Activated CD4-positive, alpha-beta T cell treated with anti-CD3 and anti-CD28 coated beads for 36 hours (primary cell): ENCODE measurements around the gene OSTF1. TPM values are rescaled to one million over a fixed set of nuclear protein-coding genes. Genes with fewer than 3 reads are reported as not detected.

Experiments
- ATAC-seq: fragments of 200-7000 bp; cut with Tn5 transposase; one replicate; pipeline ENCODE4 v1.10.0; 2021; ENCODE audit warnings: mild to moderate bottlenecking, moderate library complexity
- CTCF ChIA-PET: fragments of 350-600 bp; sonication (Branson Sonifier 250); formaldehyde crosslinking; loops from one replicate; lab custom pipeline; 2021; ENCODE audit warnings: antibody characterized with exemption; lab: Charles Lee
- POLR2A ChIA-PET: fragments of 350-600 bp; sonication (Branson Sonifier 250); formaldehyde crosslinking; loops from one replicate; lab custom pipeline; 2021; ENCODE audit warnings: antibody characterized with exemption, inconsistent platforms; lab: Charles Lee
- DNase-seq: peaks from one replicate; pipeline ENCODE4 v3.0.0-alpha.2; 2020
- H3K27ac Mint-ChIP-seq: one replicate; pipeline ENCODE4 v1.8.0; 2021; ENCODE audit warnings: mixed read lengths
- H3K27me3 Mint-ChIP-seq: one replicate; pipeline ENCODE4 v1.8.0; 2021; ENCODE audit warnings: mixed read lengths
- H3K36me3 Mint-ChIP-seq: one replicate; pipeline ENCODE4 v1.8.0; 2021; ENCODE audit warnings: low read depth, mixed read lengths
- H3K4me1 Mint-ChIP-seq: one replicate; pipeline ENCODE4 v1.8.0; 2021; ENCODE audit warnings: mixed read lengths
- H3K4me3 Mint-ChIP-seq: one replicate; pipeline ENCODE4 v1.8.0; 2021; ENCODE audit warnings: mild to moderate bottlenecking, moderate library complexity, mixed read lengths
- H3K9me3 Mint-ChIP-seq: one replicate; pipeline ENCODE4 v1.8.0; 2021; ENCODE audit warnings: low read depth, mixed read lengths
- intact Hi-C, 2 experiments: fragments of 100-400 bp; cut with DNase I in 1 of 2; cut with micrococcal nuclease in 1 of 2; formaldehyde crosslinking; loops; one replicate each; pipeline versions ENCODE4 v1.14.2 to v1.15.1; 2022 to 2024; cut with DNase I, micrococcal nuclease
- total RNA-seq, 2 experiments: library from RNA; stranded (reverse); gene quantifications; one replicate each; pipeline ENCODE4 v1.2.3, GENCODE V29; 2021

The OSTF1 gene
- total RNA-seq, 2 experiments from 2014 or later, result 72.6 to 85.5 TPM

DNA sequence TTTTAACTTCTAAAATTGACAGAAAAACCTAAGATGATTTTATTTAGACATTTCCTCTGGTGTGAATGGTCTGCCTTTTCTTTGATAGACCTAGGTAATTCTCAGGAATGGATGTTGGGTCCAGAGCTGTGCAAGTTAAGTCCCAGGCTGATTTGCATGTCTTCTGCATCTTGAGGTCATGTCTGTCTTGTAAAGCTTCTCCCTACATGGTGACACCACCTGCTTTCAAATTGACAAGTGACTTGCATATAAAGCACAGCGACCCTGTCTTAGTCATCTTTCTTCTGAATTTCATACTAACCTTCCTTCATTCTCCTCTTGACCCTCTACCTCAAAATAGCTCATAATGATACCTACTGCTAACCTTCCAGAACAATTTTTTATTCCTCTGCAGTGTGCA is 29.2 kb downstream of the OSTF1 start:
- no peaks in the 10 kb centered on the region for H3K27me3 Mint-ChIP-seq
- H3K9me3 Mint-ChIP-seq, result peaks cover 9% of the 10 kb centered on the region
- H3K36me3 Mint-ChIP-seq, result peaks cover 53% of the 10 kb centered on the region
- CTCF ChIA-PET, result interaction anchor here (0.8 to 1.4 kb wide), 4 partner anchors 16 to 40 kb away, joined by 3 to 4 read pairs (median 3); no protein-coding TSS in a partner anchor
- H3K4me1 Mint-ChIP-seq, result peaks cover 63% of the 10 kb centered on the region
- H3K4me3 Mint-ChIP-seq, result no peak overlapping the region
- no peak for DNase-seq
- POLR2A ChIA-PET, result interaction anchor here (0.6 to 1.4 kb wide), 3 partner anchors 31 to 105 kb away, joined by 4 to 6 read pairs (median 4); no protein-coding TSS in a partner anchor
- ATAC-seq, result peak; percentile 90
- H3K27ac Mint-ChIP-seq, result peak overlapping the region; percentile 68
- intact Hi-C loops, result loop anchor here (1.0 to 2.0 kb wide), 3 partner anchors 29 to 35 kb away; partner anchors contain the start of genes NMRK1 (in 1 of the 2) and OSTF1 (in 1 of the 2)

DNA sequence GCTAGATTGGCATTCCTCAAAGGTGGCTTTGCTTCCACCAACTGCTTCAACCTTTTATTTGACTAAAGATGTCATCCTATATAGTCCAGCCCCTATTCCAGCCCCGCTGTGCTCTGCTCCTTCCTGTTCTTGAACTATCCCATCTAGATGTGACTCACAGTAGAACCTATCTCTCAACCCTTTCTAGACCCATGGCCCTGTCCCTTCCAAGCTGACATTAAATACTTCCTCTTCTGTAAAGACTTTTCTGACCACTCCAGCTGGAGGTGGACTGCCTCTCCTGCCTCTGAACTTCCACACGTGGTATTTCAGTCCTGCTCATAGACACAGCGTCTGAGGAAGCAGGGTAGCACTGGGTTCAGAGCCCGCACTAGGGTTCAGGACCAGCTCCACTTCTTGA is 32.4 kb downstream of the OSTF1 start:
- Mint-ChIP-seq H3K4me3 (no peak overlapping the region), H3K9me3 (peaks cover 9% of the 10 kb centered on the region), H3K36me3 (peaks cover 53% of the 10 kb centered on the region), H3K27me3 (no peaks in the 10 kb centered on the region), H3K27ac (peak overlapping the region; percentile 48), H3K4me1 (peaks cover 64% of the 10 kb centered on the region)
- POLR2A ChIA-PET, result no interaction called here
- intact Hi-C loops, result no loop called here
- CTCF ChIA-PET, result interaction anchor here (0.7 to 1.2 kb wide), 2 partner anchors 45 to 71 kb away, joined by 3 to 4 read pairs; no protein-coding TSS in a partner anchor
- DNase-seq (no peak), ATAC-seq (no peak)

DNA sequence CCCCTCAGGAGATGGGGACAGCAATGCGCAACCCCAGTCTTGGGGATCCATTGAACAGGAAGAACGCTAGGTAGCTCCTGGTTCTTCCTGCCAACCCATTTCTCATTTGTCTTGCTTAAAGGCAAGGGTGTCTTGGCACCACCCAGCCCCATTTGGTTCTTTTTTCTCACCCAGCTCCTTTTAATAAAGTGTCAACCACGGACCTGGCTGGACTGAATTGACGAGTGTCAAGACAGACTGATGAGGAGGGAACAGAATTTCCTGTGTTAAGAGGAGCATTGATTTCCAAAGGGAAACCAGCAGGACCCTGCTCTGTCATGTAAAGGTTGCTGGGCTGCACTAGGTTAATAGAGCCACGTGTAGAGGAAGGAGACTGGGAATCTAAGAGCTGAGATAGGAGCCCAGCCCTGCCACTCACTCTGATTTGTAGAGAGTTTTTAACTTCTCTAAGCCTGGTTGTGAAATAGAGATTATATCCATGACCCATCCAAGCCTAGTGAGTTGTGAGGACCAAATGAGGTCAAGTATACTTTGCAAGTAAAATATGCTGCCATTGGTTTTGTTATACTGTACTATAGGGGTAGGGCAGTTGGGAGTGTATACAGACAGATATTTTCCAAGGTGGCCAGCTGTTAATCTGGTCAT is 33.7 kb downstream of the OSTF1 start:
- ChIA-PET CTCF (no interaction called here), POLR2A (interaction anchor here (0.5 kb wide), 1 partner anchor 35 kb away, joined by 5 read pairs; no protein-coding TSS in a partner anchor)
- Mint-ChIP-seq H3K4me3 (no peak overlapping the region), H3K27ac (no peak overlapping the region), H3K9me3 (peaks cover 9% of the 10 kb centered on the region), H3K27me3 (no peaks in the 10 kb centered on the region), H3K4me1 (peaks cover 61% of the 10 kb centered on the region), H3K36me3 (peaks cover 53% of the 10 kb centered on the region)
- ATAC-seq (no peak), DNase-seq (no peak)
- intact Hi-C loops, result no loop called here

DNA sequence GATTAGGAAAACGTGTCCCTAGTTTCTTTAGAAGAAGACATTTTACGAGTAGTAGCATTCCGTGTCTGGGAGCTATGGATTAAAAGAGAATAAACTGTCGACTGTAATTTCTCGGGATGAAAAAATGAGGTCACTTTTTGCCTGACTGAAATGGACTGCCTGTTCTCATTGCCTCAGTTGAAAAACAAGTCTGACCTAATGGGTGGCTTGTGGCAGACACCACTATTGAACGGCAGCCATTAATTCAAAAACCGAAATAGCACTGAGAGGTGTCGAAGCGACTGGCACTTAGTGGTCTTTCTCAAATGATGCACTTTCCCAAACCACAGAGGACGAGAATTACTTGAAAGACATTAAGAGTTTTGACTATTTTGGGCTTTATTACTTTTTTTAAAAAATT is 35.4 kb downstream of the OSTF1 start:
- H3K27me3 Mint-ChIP-seq, result no peaks in the 10 kb centered on the region

DNA sequence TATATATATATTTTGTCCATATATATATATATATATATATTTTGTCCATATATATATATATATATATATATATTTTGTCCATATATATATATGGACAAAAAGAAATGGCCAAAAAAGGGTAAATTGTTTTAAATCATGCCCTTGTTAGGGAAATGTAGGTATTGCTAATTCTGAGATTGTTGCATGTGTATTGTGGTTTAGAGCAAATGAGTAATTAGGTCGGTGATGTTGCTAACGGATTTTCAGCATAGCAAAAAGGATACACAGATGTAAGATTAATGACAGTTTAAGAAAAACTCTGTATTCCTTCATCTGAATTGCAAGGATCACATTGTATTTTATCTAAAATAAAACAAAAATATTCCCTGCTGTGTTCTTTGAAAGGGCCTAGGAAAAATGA is 40.2 kb downstream of the OSTF1 start:
- CTCF ChIA-PET, result no interaction called here
- intact Hi-C loops, result loop anchor here in 1 of 2 experiments (2.0 to 5.0 kb wide), 2 partner anchors 20 to 41 kb away; partner anchors contain the start of genes NMRK1 and OSTF1
- H3K27me3 Mint-ChIP-seq, result no peaks in the 10 kb centered on the region
- peaks cover 45% of the 10 kb centered on the region for H3K4me1 Mint-ChIP-seq
- POLR2A ChIA-PET, result no interaction called here
- H3K4me3 Mint-ChIP-seq, result no peak overlapping the region
- no peaks in the 10 kb centered on the region for H3K9me3 Mint-ChIP-seq
- ATAC-seq (peak; percentile 92), DNase-seq (no peak)
- peaks cover 39% of the 10 kb centered on the region for H3K36me3 Mint-ChIP-seq
- H3K27ac Mint-ChIP-seq, result peak overlapping the region; percentile 68

More for the DNA sequence above, 35.4 kb downstream of the OSTF1 start:
- ChIA-PET CTCF (no interaction called here), POLR2A (no interaction called here)
- peaks cover 38% of the 10 kb centered on the region for H3K36me3 Mint-ChIP-seq
- H3K9me3 Mint-ChIP-seq, result no peaks in the 10 kb centered on the region
- peaks cover 54% of the 10 kb centered on the region for H3K4me1 Mint-ChIP-seq
- H3K27ac Mint-ChIP-seq, result no peak overlapping the region
- no peak for ATAC-seq
- no peak for DNase-seq
- intact Hi-C loops, result no loop called here
- no peak overlapping the region for H3K4me3 Mint-ChIP-seq

DNA sequence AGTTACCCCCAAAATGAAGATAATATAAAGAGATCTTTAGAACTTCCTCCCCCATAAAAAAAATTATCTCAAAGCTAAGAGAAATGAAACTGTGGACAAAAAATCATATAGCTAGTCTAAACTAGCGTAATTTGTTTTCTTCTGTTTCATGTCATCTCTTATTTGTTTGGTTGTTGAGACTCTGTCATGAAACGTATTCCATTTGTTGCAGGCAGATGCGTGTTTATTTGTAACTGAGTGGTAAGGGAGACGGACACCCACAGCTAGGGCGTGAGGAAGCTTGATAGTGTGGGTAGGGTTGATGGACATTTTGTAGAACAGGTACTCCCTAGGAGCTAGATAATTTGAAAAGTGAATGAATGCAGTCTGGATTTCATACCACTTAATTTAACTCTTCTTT is 41.9 kb downstream of the OSTF1 start:
- Mint-ChIP-seq H3K27me3 (no peaks in the 10 kb centered on the region), H3K27ac (no peak overlapping the region), H3K9me3 (no peaks in the 10 kb centered on the region), H3K36me3 (peaks cover 42% of the 10 kb centered on the region), H3K4me3 (no peak overlapping the region), H3K4me1 (peaks cover 32% of the 10 kb centered on the region)
- ATAC-seq (no peak), DNase-seq (no peak)
- ChIA-PET CTCF (interaction anchor here (1.9 kb wide), 1 partner anchor 16 kb away, joined by 5 read pairs; no protein-coding TSS in a partner anchor), POLR2A (interaction anchor here (0.7 kb wide), 1 partner anchor 45 kb away, joined by 3 read pairs; no protein-coding TSS in a partner anchor)
- intact Hi-C loops, result no loop called here

DNA sequence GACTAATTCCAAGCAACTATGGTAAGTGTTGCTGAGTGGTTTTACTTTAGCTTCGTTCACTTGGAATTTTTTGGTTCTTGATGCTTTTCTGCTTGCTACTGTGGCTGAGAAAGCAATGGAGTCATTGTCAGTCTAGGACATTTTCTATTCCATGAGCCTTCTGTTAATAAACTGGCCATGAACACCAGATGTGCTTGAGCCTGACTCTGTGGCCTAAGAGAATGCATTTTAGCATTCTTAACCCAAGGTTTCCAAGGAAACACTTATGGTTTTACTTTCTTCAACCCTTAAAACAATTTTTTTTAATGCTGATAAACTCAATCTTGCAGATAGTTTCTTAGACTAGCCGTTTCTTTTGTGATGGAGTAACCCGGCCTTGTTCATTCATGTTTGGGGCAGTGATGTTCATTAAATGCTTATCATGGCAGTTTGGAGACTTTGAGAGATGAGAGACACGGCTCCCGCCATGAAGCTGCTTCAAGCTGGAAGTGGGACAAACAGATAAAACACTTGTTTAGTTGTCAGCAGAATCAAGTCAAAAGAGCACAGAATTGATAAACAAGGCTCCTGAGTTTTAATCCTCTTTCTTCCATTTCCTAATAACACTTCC is 42.4 kb downstream of the OSTF1 start:
- Mint-ChIP-seq H3K4me1 (peaks cover 30% of the 10 kb centered on the region), H3K4me3 (no peak overlapping the region), H3K9me3 (no peaks in the 10 kb centered on the region), H3K36me3 (peaks cover 47% of the 10 kb centered on the region), H3K27ac (no peak overlapping the region), H3K27me3 (no peaks in the 10 kb centered on the region)
- intact Hi-C loops, result no loop called here
- ATAC-seq (no peak), DNase-seq (no peak)
- ChIA-PET CTCF (interaction anchor here (0.6 to 1.9 kb wide), 3 partner anchors 12 to 15 kb away, joined by 3 to 5 read pairs (median 4); no protein-coding TSS in a partner anchor), POLR2A (interaction anchor here (0.6 kb wide), 1 partner anchor 18 kb away, joined by 3 read pairs; no protein-coding TSS in a partner anchor)

DNA sequence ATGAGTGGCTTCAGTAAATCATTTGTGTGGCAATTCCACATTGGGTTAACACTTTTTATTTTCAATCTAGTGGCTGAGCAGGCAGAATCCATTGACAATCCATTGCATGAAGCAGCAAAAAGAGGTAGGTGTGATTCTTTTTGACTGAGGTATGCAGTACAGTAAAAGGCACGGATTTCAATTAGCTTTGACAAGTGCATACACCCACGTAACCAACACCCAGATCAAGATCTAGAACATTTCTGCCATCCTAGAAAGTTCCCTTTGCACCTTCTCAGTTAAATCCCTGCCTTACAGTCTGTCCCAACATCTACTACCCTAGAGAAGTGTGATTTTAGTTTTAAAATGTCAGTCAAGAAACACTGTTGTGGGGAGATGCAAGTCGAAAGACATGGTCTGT is 43.4 kb downstream of the OSTF1 start:
- Mint-ChIP-seq H3K4me1 (peaks cover 28% of the 10 kb centered on the region), H3K4me3 (no peak overlapping the region), H3K9me3 (no peaks in the 10 kb centered on the region), H3K27ac (no peak overlapping the region), H3K27me3 (no peaks in the 10 kb centered on the region), H3K36me3 (peaks cover 55% of the 10 kb centered on the region)
- ATAC-seq, result no peak
- intact Hi-C loops, result no loop called here
- DNase-seq, result no peak
- ChIA-PET CTCF (interaction anchor here (0.6 to 1.3 kb wide), 2 partner anchors 9 to 13 kb away, joined by 3 read pairs; no protein-coding TSS in a partner anchor), POLR2A (no interaction called here)

DNA sequence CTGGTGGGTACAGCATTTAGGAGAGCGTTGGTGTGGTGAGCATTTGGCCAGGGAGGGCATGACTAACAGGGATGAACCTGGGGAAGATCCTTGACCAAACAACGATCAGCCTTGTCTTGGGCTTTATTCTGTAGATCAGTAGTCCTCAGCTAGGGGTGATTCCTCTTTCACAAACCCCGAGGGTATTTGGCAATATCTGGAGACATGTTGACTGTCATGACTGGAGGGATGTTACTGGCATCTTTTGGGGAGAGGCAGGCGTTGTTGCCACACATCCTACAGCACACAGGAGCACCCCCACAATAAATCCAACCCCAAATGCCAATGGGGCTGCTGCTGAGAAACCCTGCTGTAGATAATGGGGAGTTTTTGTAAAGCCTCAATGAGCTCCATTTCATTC is 43.9 kb downstream of the OSTF1 start:
- no peak for DNase-seq
- H3K9me3 Mint-ChIP-seq, result no peaks in the 10 kb centered on the region
- intact Hi-C loops, result no loop called here
- POLR2A ChIA-PET, result no interaction called here
- peaks cover 61% of the 10 kb centered on the region for H3K36me3 Mint-ChIP-seq
- no peak overlapping the region for H3K4me3 Mint-ChIP-seq
- H3K4me1 Mint-ChIP-seq, result peaks cover 30% of the 10 kb centered on the region
- no peaks in the 10 kb centered on the region for H3K27me3 Mint-ChIP-seq
- CTCF ChIA-PET, result interaction anchor here (1.3 kb wide), 1 partner anchor 9 kb away, joined by 3 read pairs; no protein-coding TSS in a partner anchor
- ATAC-seq, result no peak
- H3K27ac Mint-ChIP-seq, result no peak overlapping the region

DNA sequence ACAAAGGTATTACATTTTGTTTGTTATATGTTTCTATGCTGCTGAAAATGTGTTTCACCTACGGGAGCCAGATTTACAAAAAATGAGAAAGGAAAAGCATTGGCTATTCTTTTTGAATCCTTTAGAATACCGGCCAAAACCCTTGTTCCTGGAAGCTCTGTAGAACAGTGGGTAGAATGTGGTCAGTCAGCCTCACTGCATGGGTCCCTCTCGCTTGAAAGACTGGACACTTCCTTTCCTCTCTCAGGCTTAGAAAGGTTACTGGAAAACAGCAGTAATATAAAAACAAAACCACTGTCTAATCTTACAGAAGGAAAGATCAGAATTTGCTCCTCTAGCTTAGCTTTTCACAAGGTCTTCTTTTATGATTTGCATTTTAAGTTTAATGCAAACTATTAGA is 45.1 kb downstream of the OSTF1 start:
- Mint-ChIP-seq H3K4me1 (peaks cover 34% of the 10 kb centered on the region), H3K36me3 (peaks cover 66% of the 10 kb centered on the region), H3K9me3 (no peaks in the 10 kb centered on the region), H3K27ac (no peak overlapping the region), H3K27me3 (no peaks in the 10 kb centered on the region), H3K4me3 (no peak overlapping the region)
- CTCF ChIA-PET, result interaction anchor here (1.1 kb wide), 1 partner anchor 46 kb away, joined by 3 read pairs; no protein-coding TSS in a partner anchor
- intact Hi-C loops, result no loop called here
- POLR2A ChIA-PET, result no interaction called here
- DNase-seq (no peak), ATAC-seq (no peak)

DNA sequence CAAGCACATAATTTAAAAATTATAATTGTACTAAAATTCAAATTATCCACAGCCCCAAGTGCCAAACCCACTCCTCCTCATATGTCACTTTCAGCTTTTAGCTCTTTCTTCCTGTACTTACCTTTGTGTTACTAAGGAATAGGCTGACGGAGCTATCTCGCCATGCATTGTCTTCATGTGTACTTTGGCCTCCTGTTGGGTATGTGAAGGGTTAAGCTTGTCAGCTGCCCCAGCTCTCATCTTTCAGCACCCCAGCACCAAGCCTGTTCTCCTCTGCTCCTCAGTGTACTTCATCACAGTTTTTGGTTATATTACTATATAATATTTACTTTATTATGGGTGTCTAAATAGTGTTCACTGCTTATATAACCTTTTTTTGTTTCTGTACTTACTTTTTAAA is 46.2 kb downstream of the OSTF1 start:
- Mint-ChIP-seq H3K4me3 (no peak overlapping the region), H3K27me3 (no peaks in the 10 kb centered on the region), H3K4me1 (peaks cover 33% of the 10 kb centered on the region), H3K36me3 (peaks cover 63% of the 10 kb centered on the region), H3K27ac (no peak overlapping the region), H3K9me3 (no peaks in the 10 kb centered on the region)
- ATAC-seq (no peak), DNase-seq (no peak)
- ChIA-PET POLR2A (interaction anchor here (0.6 kb wide), 2 partner anchors 46 to 180 kb away, joined by 3 to 5 read pairs; partner anchors contain the start of genes NMRK1 and OSTF1), CTCF (interaction anchor here (1.0 kb wide), 1 partner anchor 9 kb away, joined by 3 read pairs; no protein-coding TSS in a partner anchor)
- intact Hi-C loops, result no loop called here
